ENCODE measurements around the gene TBCK. TPM values are rescaled to one million over a fixed set of nuclear protein-coding genes. Genes with fewer than 3 reads are reported as not detected.

The TBCK gene
- total and polyA plus RNA-seq, 7 experiments from 2014 or later, result 29.5 to 70.7 (median 54.8) TPM

DNA sequence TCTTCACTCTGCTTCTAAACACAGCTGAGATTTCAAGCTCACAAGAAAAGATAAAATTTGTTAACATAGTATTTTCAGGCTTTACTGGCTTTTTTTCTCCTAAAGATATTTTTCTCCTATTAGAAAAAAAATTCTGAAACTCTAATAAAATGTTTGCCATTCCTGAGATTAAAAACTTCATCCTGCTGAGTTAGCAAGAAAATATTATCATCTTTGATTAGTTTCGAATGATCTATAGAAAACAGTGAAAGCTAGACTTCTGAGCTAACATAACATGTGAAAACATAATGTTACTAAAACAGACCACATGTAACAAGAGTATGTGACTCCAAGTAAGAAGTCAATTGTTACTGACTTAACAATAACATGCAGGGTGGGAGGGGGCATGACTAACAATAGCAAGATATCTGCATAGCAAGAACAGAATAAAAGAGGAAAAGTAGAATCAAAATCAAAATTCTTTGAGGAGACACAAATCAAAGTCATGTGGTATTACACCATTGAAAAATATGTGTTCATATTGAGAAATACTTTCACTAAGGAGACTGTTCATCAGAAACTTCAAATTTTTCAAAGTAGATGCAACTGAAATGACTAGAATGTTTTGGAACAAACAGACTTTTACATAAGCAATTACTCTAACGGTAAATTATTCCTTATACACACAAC, 14.5 kb downstream of the TBCK start:
- no peak overlapping the region for H3K27ac ChIP-seq (ENCODE audit: low read depth, low read length)
- H3K36me3 ChIP-seq (ENCODE audit: control insufficient read depth in 2 of 3, insufficient read depth in 3 of 3, low read length in 3 of 3), result peaks cover 0 to 11% (median 9%) of the 10 kb centered on the region in 3 experiments
- Mint-ChIP-seq H3K36me3 (peaks cover 8 to 49% (median 31%) of the 10 kb centered on the region in 5 donors), H3K9me3 (no peaks in the 10 kb centered on the region), H3K27me3 (no peaks in the 10 kb centered on the region), H3K4me3 (no peak overlapping the region), H3K27ac (no peak overlapping the region), H3K4me1 (peaks cover 0 to 45% (median 25%) of the 10 kb centered on the region in 7 donors)
- ATAC-seq (no peak), DNase-seq (no peak)
- intact Hi-C loops (cut with micrococcal nuclease), result no loop called here
- ChIA-PET CTCF (no interaction called here), POLR2A (no interaction called here)
- H3K9me3 ChIP-seq (ENCODE audit: control insufficient read depth in 2 of 3, low read length in 3 of 3), result no peaks in the 10 kb centered on the region
- H3K4me1 ChIP-seq (ENCODE audit: control insufficient read depth in 2 of 2, insufficient read depth in 2 of 2, low read length in 2 of 2), result no peaks in the 10 kb centered on the region
- no peaks in the 10 kb centered on the region for H3K27me3 ChIP-seq (ENCODE audit: control insufficient read depth in 2 of 2, insufficient read depth in 2 of 2, low read length in 2 of 2)
- no peak overlapping the region for H3K4me3 ChIP-seq (ENCODE audit: low read length)

DNA sequence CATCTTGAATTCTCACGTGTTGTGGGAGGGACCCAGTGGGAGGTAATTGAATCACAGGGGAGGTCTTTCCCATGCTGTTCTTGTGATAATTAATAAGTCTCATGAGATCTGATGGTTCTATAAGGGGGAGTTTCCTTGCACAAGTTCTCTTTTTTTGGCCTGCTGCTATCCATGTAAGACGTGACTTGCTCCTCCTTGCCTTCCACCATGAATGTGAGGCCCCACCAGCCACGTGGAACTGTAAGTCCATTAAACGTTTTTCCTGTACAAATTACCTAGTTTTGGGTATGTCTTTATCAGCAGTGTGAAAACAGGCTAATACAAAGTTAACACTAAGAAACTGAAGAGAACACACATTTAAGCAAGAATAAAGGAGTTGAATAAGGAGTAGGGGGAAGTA, 16.0 kb downstream of the TBCK start:
- Histone ChIP-seq H3K27ac (ENCODE audit: low read depth, low read length) (no peak overlapping the region), H3K4me1 (ENCODE audit: control insufficient read depth in 2 of 2, insufficient read depth in 2 of 2, low read length in 2 of 2) (no peaks in the 10 kb centered on the region), H3K4me3 (ENCODE audit: low read length) (no peak overlapping the region), H3K36me3 (ENCODE audit: control insufficient read depth in 2 of 3, insufficient read depth in 3 of 3, low read length in 3 of 3) (peaks cover 0 to 10% (median 8%) of the 10 kb centered on the region in 3 experiments), H3K27me3 (ENCODE audit: control insufficient read depth in 2 of 2, insufficient read depth in 2 of 2, low read length in 2 of 2) (no peaks in the 10 kb centered on the region), H3K9me3 (ENCODE audit: control insufficient read depth in 2 of 3, low read length in 3 of 3) (no peaks in the 10 kb centered on the region)
- POLR2A ChIA-PET, result no interaction called here
- Mint-ChIP-seq H3K4me3 (no peak overlapping the region), H3K27me3 (no peaks in the 10 kb centered on the region), H3K27ac (no peak overlapping the region), H3K9me3 (no peaks in the 10 kb centered on the region), H3K4me1 (peaks cover 0 to 38% (median 22%) of the 10 kb centered on the region in 7 donors), H3K36me3 (peaks cover 12 to 55% (median 37%) of the 10 kb centered on the region in 5 donors)
- intact Hi-C loops (cut with micrococcal nuclease), result no loop called here
- no peak for ATAC-seq
- CTCF ChIA-PET, result no interaction called here
- no peak for DNase-seq

DNA sequence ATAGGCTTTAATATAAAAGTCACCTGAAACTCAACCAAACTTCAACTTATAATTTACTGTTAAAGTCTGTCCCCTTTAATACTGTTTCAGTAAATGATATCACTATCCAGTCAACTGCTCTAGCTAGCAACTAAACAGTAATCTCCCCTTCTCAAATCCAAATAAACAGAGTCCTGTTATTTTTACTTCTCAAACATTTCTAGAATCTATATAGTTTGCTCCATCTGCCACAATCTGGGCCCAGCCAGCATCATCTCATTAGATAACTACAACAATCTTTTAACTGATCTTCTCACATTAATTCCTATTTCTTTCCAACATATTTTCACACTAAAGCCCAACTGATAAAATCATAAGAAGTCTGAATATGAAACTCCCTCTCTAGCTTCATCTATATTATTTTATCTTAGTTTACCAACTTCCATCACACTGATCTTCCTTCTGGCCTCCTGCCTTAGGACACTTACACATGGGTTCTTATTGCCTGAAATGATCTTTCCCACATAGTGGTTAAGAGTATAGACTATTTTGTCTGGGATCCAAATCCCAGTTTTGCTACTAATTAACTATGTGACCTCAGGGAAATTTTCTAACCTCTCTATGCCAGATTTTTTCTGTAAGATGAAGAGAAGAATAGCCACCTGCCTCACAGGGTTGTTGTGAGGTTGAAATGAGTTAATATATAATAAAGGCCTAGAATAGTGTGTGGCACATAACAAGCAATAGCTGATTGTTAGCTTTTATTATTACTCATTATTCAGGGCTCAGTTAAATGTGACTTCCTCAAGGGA, 18.6 kb downstream of the TBCK start:
- ATAC-seq (no peak), DNase-seq (no peak)
- Mint-ChIP-seq H3K4me1 (peaks cover 0 to 26% (median 12%) of the 10 kb centered on the region in 7 donors), H3K4me3 (no peak overlapping the region), H3K27ac (peak overlapping the region in 2 of 9 donors; percentile 1 to 54), H3K36me3 (peaks cover 12 to 59% (median 34%) of the 10 kb centered on the region in 5 donors), H3K9me3 (no peaks in the 10 kb centered on the region), H3K27me3 (no peaks in the 10 kb centered on the region)
- Histone ChIP-seq H3K4me3 (ENCODE audit: low read length) (no peak overlapping the region), H3K27ac (ENCODE audit: low read depth, low read length) (no peak overlapping the region), H3K36me3 (ENCODE audit: control insufficient read depth in 2 of 3, insufficient read depth in 3 of 3, low read length in 3 of 3) (peaks cover 0 to 14% (median 10%) of the 10 kb centered on the region in 3 experiments), H3K4me1 (ENCODE audit: control insufficient read depth in 2 of 2, insufficient read depth in 2 of 2, low read length in 2 of 2) (no peaks in the 10 kb centered on the region), H3K9me3 (ENCODE audit: control insufficient read depth in 2 of 3, low read length in 3 of 3) (no peaks in the 10 kb centered on the region), H3K27me3 (ENCODE audit: control insufficient read depth in 2 of 2, insufficient read depth in 2 of 2, low read length in 2 of 2) (no peaks in the 10 kb centered on the region)
- POLR2A ChIA-PET, result interaction anchor here (0.5 to 1.2 kb wide), 2 partner anchors 13 to 47 kb away, joined by 3 to 6 read pairs; no protein-coding TSS in a partner anchor
- CTCF ChIA-PET, result no interaction called here
- intact Hi-C loops (cut with micrococcal nuclease), result no loop called here

DNA sequence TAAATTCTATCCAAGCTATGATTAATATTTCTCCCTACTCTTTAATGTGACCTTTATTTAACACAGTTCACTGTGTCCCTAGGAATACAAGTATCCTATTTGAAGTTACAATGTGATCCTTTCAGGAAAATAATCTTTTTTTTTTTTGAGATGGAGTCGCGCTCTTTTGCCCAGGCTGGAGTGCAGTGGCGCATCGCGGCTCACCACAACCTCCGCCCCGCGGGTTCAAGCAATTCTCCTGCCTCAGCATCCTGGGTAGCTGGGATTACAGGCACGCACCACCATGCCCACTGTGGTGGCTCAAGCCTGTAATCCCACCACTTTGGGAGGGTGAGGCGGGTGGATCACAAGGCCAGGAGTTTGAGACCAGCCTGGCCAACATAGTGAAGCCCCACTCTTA, 21.9 kb downstream of the TBCK start:
- Histone ChIP-seq H3K4me1 (ENCODE audit: control insufficient read depth in 2 of 2, insufficient read depth in 2 of 2, low read length in 2 of 2) (no peaks in the 10 kb centered on the region), H3K27me3 (ENCODE audit: control insufficient read depth in 2 of 2, insufficient read depth in 2 of 2, low read length in 2 of 2) (no peaks in the 10 kb centered on the region), H3K4me3 (ENCODE audit: low read length) (no peak overlapping the region), H3K36me3 (ENCODE audit: control insufficient read depth in 2 of 3, insufficient read depth in 3 of 3, low read length in 3 of 3) (peaks cover 0 to 11% (median 5%) of the 10 kb centered on the region in 3 experiments), H3K27ac (ENCODE audit: low read depth, low read length) (no peak overlapping the region), H3K9me3 (ENCODE audit: control insufficient read depth in 2 of 3, low read length in 3 of 3) (no peaks in the 10 kb centered on the region)
- intact Hi-C loops (cut with micrococcal nuclease), result no loop called here
- no peak for ATAC-seq
- Mint-ChIP-seq H3K27ac (no peak overlapping the region), H3K9me3 (no peaks in the 10 kb centered on the region), H3K4me1 (peaks cover 0 to 19% (median 7%) of the 10 kb centered on the region in 7 donors), H3K4me3 (no peak overlapping the region), H3K36me3 (peaks cover 5 to 61% (median 31%) of the 10 kb centered on the region in 5 donors), H3K27me3 (no peaks in the 10 kb centered on the region)
- DNase-seq, result no peak
- ChIA-PET CTCF (interaction anchor here (0.6 kb wide), 1 partner anchor 16 kb away, joined by 4 read pairs; no protein-coding TSS in a partner anchor), POLR2A (no interaction called here)

DNA sequence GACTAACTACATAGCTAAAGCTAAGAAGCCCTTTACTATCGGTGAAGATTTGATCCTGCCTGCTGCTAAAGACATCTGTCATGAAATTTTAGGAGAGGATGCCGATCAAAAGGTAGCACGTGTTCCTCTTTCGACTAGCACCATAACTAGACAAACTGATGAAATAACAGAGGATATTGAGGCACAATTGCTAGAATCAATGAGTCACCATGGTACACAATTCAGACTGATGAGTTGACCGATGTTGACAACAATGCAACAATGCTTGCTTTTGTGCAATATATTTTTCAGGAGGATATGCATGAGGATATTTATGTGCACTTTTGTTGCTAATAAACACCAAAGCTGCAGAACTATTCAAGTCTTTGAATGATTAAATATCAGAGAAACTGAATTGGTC, 24.3 kb downstream of the TBCK start:
- intact Hi-C loops (cut with micrococcal nuclease), result no loop called here
- Histone ChIP-seq H3K4me3 (ENCODE audit: low read length) (no peak overlapping the region), H3K27ac (ENCODE audit: low read depth, low read length) (no peak overlapping the region), H3K27me3 (ENCODE audit: control insufficient read depth in 2 of 2, insufficient read depth in 2 of 2, low read length in 2 of 2) (no peaks in the 10 kb centered on the region), H3K4me1 (ENCODE audit: control insufficient read depth in 2 of 2, insufficient read depth in 2 of 2, low read length in 2 of 2) (no peaks in the 10 kb centered on the region), H3K36me3 (ENCODE audit: control insufficient read depth in 2 of 3, insufficient read depth in 3 of 3, low read length in 3 of 3) (peaks cover 0 to 19% (median 5%) of the 10 kb centered on the region in 3 experiments), H3K9me3 (ENCODE audit: control insufficient read depth in 2 of 3, low read length in 3 of 3) (no peaks in the 10 kb centered on the region)
- Mint-ChIP-seq H3K4me3 (no peak overlapping the region), H3K36me3 (peaks cover 5 to 60% (median 25%) of the 10 kb centered on the region in 5 donors), H3K4me1 (peaks cover 0 to 9% (median 6%) of the 10 kb centered on the region in 7 donors), H3K27ac (no peak overlapping the region), H3K27me3 (no peaks in the 10 kb centered on the region), H3K9me3 (no peaks in the 10 kb centered on the region)
- ATAC-seq (no peak), DNase-seq (no peak)
- ChIA-PET CTCF (no interaction called here), POLR2A (interaction anchor here (1.2 kb wide), 1 partner anchor 24 kb away, joined by 3 read pairs; no protein-coding TSS in a partner anchor)

DNA sequence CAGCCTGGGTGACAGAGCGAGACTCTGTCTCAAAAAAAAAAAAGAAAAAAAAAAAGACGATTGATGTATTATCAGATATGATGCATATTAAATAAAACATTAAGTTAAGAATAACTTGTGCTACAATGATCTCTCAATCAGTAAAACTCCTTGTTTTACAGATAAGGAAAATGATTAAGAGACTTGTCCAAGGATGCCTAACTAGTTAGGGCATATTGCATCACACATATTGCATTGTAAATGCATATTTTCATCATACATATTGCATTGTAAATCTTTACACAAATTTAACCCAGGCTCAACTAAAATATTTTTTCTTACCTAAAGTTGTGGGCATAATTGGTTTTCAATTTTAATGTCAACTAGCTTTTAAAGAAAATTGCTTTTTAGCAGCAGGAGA, 26.3 kb downstream of the TBCK start:
- CTCF ChIA-PET, result no interaction called here
- DNase-seq (no peak), ATAC-seq (no peak)
- no peaks in the 10 kb centered on the region for H3K9me3 ChIP-seq (ENCODE audit: control insufficient read depth in 2 of 3, low read length in 3 of 3)
- peaks cover 0 to 19% (median under 1%) of the 10 kb centered on the region in 3 experiments for H3K36me3 ChIP-seq (ENCODE audit: control insufficient read depth in 2 of 3, insufficient read depth in 3 of 3, low read length in 3 of 3)
- no peaks in the 10 kb centered on the region for H3K4me1 ChIP-seq (ENCODE audit: control insufficient read depth in 2 of 2, insufficient read depth in 2 of 2, low read length in 2 of 2)
- intact Hi-C loops (cut with micrococcal nuclease), result no loop called here
- Mint-ChIP-seq H3K27me3 (no peaks in the 10 kb centered on the region), H3K4me3 (no peak overlapping the region), H3K27ac (no peak overlapping the region), H3K4me1 (peaks cover 0 to 7% (median 3%) of the 10 kb centered on the region in 7 donors), H3K36me3 (peaks cover 4 to 48% (median 16%) of the 10 kb centered on the region in 5 donors), H3K9me3 (no peaks in the 10 kb centered on the region)
- H3K4me3 ChIP-seq (ENCODE audit: low read length), result no peak overlapping the region
- no peaks in the 10 kb centered on the region for H3K27me3 ChIP-seq (ENCODE audit: control insufficient read depth in 2 of 2, insufficient read depth in 2 of 2, low read length in 2 of 2)
- POLR2A ChIA-PET, result no interaction called here
- H3K27ac ChIP-seq (ENCODE audit: low read depth, low read length), result no peak overlapping the region

All from naive thymus-derived CD4-positive, alpha-beta T cell (primary cell).